ENCODE results near the gene RNPEP. TPM values are rescaled to one million over a fixed set of nuclear protein-coding genes. Genes with fewer than 3 reads are reported as not detected.
"Not testable (repeated sequence)": the region's sequence is repeated elsewhere in the genome, so short reads cannot be mapped to it uniquely, and the experiment has no call there.

Gene RNPEP
- polyA plus RNA-seq, 4 donors, result 43.9 to 77.3 (median 55.9) TPM

DNA sequence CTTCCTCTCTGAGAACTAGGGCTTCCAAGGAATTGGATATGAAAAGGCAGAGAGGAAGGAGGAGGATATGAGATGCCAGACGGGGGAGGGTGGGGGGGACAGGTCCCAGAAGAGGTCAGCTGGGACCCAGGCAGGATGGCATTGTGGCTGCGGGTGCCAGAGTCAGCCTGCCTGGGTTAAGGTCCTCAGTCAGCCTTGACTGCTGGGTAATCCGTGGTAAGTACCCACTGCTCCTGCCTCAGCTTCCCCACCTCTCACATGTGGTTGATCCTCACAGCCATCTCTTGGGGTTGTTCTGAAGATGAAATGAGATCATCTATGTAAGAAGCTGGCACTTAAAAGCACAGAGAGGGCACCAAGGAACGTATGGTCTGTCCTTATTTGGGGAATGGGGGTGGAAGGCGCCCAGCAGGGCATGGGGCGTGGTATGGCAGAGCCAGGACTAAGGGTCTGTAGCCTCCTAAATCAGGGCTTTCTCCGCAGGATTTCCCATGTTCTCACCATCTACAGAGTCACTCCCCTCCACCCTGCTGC is 51.8 kb downstream of the RNPEP start:
- DNase-seq (ENCODE audit: low read depth in 4 of 4, low spot score in 3 of 4), result no peak

DNA sequence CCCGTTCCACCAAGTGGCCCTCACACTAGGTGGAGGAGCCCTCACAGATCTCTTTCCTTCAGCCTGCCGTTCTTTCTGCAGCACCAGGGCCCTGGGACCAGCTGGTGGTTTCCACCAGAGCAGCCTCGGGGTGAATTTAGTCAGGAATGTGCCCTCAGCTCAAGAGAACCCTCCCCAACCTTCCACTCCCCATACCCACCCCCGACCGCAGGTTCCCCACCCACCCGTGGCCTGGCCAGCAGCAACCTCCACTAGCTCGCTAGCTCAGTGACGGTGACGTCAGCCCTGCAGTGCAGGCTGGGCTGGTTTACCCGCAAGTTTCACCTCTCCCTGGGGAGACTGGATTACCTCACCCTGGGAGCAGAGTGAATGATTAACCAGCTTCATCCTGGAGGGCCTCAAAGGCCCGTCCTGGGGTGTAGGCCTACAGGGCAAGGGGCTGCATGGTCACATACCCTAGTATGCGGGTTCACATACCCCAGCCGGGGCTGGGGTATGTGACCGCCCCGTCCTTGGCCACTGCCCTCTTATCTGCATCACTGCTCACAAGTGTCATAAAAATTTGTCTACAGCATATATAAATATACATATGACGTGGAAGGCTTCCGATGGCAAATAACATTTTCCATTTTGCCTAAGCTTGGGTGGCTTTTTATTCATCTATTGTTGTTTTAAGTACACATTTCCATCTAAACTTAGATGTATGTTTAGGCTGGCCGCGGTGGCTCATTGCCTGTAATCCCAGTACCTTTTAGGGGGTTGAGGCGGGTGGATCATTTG is 52.4 kb downstream of the RNPEP start:
- peak in 3 of 4 donors; percentile 77 to 84 (median 82) for DNase-seq (ENCODE audit: low read depth in 4 of 4, low spot score in 3 of 4)

DNA sequence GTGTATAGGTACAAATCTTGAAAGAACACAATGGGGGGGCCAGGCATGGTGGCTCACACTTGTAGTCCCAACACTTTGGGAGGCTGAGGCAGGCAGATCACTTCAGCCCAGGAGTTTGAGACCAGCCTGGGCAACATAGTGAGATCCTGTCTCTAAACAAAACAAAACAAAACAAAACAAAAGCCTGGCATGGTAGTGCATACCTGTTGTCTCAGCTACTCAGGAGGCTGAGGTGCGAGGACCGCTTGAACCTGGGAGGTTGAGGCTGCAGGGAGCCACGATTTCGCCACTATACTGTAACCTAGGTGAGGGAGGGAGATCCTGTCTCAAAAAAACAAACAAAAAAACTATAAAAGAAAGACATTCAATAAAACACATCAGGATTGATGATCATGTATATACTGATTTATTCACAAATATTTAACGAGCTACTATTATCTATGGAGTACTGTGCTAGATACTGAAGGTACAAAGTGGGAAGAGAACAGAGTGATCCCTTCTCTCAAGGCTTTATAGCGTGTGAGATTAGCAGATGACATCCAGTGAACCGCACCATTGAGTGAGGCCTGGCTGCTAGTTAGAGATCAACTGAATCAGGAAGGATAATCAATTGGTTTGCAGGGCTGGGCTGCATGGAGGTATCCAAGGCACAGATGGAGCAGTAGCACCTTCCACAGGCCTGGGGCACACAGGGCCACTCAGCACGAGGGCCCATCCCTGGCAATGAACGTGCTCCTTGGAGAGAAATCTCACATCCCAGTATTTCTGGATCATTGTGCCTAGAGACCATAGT is 54.3 kb downstream of the RNPEP start:
- DNase-seq (ENCODE audit: low read depth in 4 of 4, low spot score in 3 of 4), result no peak

DNA sequence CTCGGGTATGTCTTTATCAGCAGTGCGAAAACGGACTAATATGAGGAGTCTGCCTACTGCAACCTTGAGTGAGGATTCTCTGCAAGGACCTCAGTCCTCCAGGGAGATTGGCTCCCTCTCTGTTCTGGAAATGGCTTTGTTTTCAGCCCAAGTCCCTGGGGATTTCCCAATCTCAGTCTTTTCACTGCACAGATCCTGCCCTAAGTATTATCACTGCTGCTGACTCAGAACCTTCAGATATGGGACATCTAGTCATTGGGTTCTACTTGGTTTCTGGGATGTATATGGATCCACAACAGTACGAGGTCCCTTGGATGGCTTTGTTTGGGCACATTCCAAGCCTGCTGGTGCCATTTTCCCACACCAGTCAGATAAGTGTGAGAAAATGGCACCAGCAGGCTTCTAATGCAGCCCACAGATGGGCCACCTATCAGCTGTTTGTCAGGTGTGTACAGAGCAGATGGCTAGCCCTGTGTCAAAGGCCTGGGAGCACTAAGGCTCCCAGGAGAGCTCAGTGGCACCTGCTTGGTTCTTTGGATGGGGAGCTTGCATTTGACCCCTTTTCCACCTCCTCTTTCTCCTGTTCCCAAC is 55.4 kb downstream of the RNPEP start:
- no peak for DNase-seq (ENCODE audit: low read depth in 4 of 4, low spot score in 3 of 4)

DNA sequence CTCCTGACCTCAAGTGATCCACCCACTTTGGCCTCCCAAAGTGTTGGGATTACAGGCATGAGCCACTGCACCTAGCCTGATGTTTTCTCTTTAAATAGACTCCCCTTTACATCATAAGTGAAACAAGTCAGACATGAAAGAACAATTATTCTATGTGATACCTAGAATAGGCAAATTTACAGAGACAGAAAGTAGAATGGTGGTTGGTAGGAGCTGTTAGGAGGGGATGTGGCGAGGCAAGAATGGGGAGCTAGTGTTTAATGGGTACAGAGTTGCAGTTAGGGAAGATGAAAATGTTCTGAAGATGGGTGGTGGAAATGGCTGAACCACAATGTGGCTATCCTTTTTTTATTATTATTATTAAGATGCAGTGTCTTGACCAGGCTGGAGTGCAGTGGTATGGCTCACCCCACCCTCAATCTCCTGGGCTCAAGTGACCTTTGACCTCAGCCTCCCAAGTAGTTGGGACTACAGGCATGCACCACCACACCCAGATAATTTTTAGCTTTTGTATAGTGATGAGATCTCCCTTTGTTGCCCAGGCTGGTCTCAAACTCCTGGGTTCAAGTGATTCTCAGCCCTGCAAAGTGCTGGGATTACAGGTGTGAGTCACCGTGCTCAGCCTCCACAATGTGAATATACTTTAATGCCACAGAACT is 56.4 kb downstream of the RNPEP start:
- no peak for DNase-seq (ENCODE audit: low read depth in 4 of 4, low spot score in 3 of 4)

DNA sequence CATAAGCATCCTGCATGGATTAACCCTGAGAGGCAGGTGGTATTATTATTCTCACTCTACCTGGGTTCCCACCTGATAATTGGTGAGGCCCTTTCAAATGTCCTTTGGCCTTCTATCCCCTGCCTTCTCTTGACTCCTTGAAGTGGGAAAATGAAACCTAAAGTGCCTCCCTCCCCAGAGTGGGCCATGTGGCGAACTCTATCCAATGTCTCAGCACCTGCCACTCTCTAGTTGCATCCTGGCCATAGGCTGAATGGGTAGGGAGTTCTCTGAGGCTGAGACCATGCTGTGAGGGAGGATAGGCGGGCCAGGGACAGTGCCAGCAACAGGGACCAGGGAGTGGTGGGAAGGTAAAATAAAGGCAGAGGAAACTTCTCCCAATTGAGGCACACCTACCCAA is 63.3 kb downstream of the RNPEP start:
- no peak for DNase-seq (ENCODE audit: low read depth in 4 of 4, low spot score in 3 of 4)

DNA sequence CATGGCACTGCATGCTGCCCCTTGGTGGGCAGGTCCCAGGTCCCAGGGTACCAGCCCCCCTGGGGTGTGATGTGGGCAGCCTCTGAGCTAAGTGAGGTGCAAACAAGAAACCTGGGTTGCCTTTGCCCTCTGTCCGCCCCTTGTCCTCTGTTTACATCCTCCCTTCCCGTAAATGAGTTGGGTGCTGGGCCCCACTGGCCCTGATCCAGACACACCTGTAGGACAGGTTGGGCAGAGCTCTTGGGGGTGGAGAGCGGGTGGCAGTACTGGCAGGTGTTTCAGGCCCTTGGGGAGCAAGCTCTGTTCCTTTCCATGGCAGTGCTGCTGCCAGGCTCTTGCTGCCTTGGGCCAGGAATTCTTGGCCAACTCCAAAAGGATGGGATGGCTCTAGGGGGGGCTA is 63.8 kb downstream of the RNPEP start:
- DNase-seq (ENCODE audit: low read depth in 4 of 4, low spot score in 3 of 4), result peak in 2 of 4 donors; percentile 45 to 48

DNA sequence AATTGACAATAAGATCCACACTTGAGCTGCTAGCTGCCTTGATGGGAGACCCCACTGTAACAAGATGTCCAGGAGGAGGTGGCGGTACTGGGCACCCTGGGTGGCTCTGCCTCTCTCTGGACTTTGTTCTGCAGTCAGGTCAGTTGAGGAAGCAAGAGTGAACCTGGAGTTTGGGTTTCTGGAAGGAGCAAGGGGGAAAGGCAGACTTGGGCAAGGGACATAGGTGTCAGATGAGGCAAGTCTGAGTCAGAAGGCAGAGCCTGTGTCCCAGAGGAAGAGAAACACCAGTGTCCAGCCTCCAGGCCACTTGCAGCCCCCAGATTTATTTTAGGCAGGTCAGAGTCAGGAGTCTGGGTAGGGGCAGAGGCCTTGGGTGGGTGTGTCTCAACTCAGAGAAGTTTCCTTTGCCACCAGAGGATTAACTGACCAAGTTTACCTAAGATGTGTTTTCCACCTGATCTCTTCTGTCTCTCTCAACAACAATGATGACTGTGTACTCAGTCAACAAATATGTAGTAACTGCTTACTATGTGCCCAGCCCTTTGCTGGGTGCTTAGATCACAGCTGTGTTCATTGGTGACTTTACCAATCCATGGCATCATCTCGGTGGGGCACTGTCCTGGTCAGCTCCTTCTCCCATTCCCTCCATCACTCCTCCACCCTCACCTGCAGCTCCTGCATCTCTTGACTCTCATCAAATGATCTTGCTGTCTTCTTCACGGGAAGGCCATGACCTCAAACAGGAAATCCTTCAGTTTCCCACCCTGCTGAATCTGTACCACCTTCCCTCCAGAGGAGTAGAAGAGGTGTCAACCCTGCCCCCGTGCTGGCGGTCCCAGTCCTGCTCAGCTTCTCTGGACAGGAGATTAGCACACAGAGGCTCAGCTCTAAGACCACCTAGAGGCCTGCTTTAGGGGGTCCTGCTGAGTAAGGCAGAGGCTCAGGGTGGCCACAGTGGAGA is 64.6 kb downstream of the RNPEP start:
- no peak for DNase-seq (ENCODE audit: low read depth in 4 of 4, low spot score in 3 of 4)

DNA sequence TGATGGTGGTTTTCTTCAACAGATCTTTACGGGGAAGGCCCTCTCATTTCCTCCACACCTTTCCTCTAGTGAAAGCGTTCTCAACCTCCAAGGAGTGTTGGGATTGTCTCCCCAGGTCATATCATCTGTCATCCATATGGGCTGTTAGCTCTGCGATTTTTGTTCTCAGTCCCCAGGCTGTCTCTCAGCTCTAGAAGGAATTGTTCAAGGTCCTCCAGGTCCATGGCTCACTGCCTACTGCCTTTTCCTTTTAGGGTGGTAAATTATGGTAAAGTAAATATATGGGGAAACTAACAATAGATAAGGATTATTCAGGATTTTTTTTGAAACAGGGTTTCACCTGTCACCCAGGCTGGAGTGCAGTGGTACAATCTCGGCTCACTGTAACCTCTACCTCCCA is 65.5 kb downstream of the RNPEP start:
- DNase-seq (ENCODE audit: low read depth in 4 of 4, low spot score in 3 of 4), result no peak

DNA sequence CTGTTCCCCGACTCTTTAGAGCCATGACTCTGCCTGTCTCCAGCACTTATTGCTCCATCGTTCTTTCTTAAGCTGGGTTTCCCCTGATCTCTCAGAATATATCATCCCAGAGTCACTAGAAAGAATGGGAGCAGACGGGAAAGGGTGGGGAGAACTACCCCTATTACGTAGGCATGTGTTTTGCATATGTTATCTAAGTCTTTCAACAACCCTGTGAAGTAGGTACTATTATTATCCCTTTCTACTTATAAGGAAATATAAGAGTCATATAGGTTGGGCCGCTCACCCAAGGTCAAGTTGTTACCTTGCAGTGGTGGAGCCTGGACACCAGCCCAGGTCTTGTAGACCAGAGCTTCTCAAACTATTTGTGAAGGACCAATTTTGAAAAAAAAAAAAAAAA is 66.7 kb downstream of the RNPEP start:
- DNase-seq (ENCODE audit: low read depth in 4 of 4, low spot score in 3 of 4), result no peak

DNA sequence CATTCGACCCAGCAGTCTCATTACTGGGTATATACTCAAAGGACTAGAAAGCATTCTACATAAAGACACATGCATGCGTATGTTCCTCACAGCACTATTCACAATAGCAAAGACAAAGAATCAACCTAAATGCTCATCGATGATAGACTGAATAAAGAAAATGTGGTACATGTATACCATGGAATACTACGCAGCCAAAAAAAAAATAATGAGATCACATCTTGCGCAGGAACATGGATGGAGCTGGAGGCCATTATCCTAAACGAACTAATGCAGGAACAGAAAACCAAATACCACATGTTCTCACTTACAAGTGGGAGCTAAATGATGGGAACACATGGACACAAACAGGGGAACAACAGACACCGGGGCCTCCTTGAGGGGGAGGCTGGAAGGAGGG is 71.6 kb downstream of the RNPEP start:
- DNase-seq (ENCODE audit: low read depth in 4 of 4, low spot score in 3 of 4), result no peak

DNA sequence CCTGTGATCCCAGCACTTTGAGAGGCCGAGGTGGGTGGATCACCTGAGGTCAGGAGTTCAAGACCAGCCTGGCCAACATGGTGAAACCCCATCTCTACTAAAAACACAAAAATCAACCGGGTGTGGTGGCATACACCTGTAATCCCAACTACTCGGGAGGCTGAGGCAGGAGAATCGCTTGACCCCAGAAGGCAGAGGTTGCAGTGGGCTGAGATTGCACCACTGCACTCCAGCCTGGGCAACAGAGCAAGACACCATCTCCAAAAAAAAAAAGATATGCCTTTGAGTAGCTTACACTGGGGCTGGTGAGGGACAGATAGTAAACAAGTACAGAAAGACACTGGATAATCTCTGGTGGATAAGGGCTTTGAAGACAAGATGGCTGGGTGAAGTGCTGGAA is 72.2 kb downstream of the RNPEP start:
- not testable (repeated sequence) for DNase-seq (ENCODE audit: low read depth in 4 of 4, low spot score in 3 of 4)

Other genes starting within 250 kb of the RNPEP start
- 10 to 100 TPM; 76.5 to 88.6 (median 81.0) TPM for gene IPO9, start 153.5 kb upstream of the RNPEP start, polyA plus RNA-seq (ENCODE audit: insufficient read length in 4 of 4)
- 10 to 100 TPM; 12.9 to 15.9 (median 14.6) TPM for gene SHISA4, start 93.8 kb upstream of the RNPEP start, polyA plus RNA-seq (ENCODE audit: insufficient read length in 4 of 4)
- gene LMOD1, start 36.1 kb upstream of the RNPEP start, polyA plus RNA-seq (ENCODE audit: insufficient read length in 4 of 4), result 1 to 10 TPM; 3.4 to 4.6 (median 4.6) TPM
- 10 to 100 TPM; 46.6 to 74.6 (median 63.2) TPM for gene TIMM17A, start 27.1 kb upstream of the RNPEP start, polyA plus RNA-seq (ENCODE audit: insufficient read length in 4 of 4)
- 100 to 1,000 TPM in 1 of 4 donors, 10 to 100 TPM in 2, 1 to 10 TPM in 1; 1.2 to 143 (median 66.5) TPM for gene ELF3, start 27.9 kb downstream of the RNPEP start, polyA plus RNA-seq (ENCODE audit: insufficient read length in 4 of 4)
- gene GPR37L1, start 140.3 kb downstream of the RNPEP start, polyA plus RNA-seq (ENCODE audit: insufficient read length in 4 of 4), result under 1 TPM; 0.07 to 0.16 (median 0.07) TPM
- 10 to 100 TPM; 44.2 to 52.3 (median 48.7) TPM for gene ARL8A, start 162.1 kb downstream of the RNPEP start, polyA plus RNA-seq (ENCODE audit: insufficient read length in 4 of 4)
- gene PTPN7, start 178.0 kb downstream of the RNPEP start, polyA plus RNA-seq (ENCODE audit: insufficient read length in 4 of 4), result 1 to 10 TPM in 1 of 4 donors, under 1 TPM in 3; 0.69 to 1.8 (median 0.83) TPM
- 1 to 10 TPM in 1 of 4 donors, under 1 TPM in 3; 0.76 to 1.4 (median 0.82) TPM for gene LGR6, start 211.2 kb downstream of the RNPEP start, polyA plus RNA-seq (ENCODE audit: insufficient read length in 4 of 4)

All from left renal pelvis (tissue), 4 donors.